NT2/D1 (cell line): ENCODE results near the gene RMI2.

Experiments used
- SUZ12 ChIP-seq: IDR thresholded peaks from 2 replicates; pipeline ENCODE4 v1.6.1; 2011; ENCODE audit not compliant: insufficient read length, insufficient read depth; ENCODE audit errors: extremely low read depth
- YY1 ChIP-seq: IDR thresholded peaks from 2 replicates; pipeline ENCODE4 v1.6.1; 2011; ENCODE audit not compliant: insufficient read length, insufficient read depth

DNA sequence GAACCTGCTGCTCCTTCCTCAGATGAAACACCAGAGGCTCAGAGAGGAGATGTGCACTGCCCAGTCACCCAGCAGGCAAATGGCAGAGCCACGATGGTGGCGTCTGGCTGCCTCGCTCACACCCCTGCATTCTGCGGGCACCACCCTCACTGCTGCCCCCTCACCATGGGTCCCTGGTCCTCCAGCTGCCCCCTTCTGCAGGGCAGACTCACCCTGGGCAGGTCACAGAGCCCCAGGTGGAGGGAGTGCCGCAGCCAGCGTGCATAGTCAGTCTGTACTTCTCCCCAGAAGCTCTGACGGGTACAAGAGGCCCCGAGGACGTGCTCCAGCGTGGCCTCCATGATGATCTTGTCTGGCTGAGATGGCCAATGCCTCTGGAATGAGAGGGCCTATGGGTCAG lies 52.9 kb downstream of the RMI2 start:
- TF ChIP-seq YY1 (no peak), SUZ12 (no peak)
